PC-3 (cell line): ENCODE results near the gene CRISPLD2. TPM values are rescaled to one million over a fixed set of nuclear protein-coding genes. Genes with fewer than 3 reads are reported as not detected.
A peak's percentile ranks its signal among the peaks of the same experiment; 100 is the strongest.

Experiments
- ATAC-seq: fragments of 200-7000 bp; cut with Tn5 transposase; 2 replicates; pipeline ENCODE4 v1.9.1; 2020; ENCODE audit warnings: mild to moderate bottlenecking, moderate library complexity
- BruUV-seq: library from RNA; stranded (reverse); fragments of 400-500 nt; replicated peaks from 2 replicates; lab custom pipeline; 2021; lab: Mats Ljungman, UMichigan
- CTCF ChIA-PET: fragments of 300-600 bp; sonication (Branson Sonifier 250); formaldehyde crosslinking; loops from one replicate; lab custom pipeline; 2022; ENCODE audit warnings: antibody characterized with exemption; lab: Charles Lee
- POLR2A ChIA-PET: fragments of 300-600 bp; sonication (Branson Sonifier 250); formaldehyde crosslinking; loops from one replicate; lab custom pipeline; 2022; ENCODE audit warnings: antibody characterized with exemption; ENCODE audit not compliant: unreplicated experiment; lab: Charles Lee
- DNase-seq: peaks from one replicate; pipeline ENCODE4 v3.0.0-alpha.2; 2015
- H2AFZ ChIP-seq: fragments of 300-600 bp; sonication (generic); 2 replicates; pipeline ENCODE4 v1.6.0; 2016; ENCODE audit warnings: antibody characterized with exemption, low read length
- H3F3A ChIP-seq: fragments of 300-600 bp; sonication (generic); one replicate; pipeline ENCODE4 v1.6.0; 2017; ENCODE audit warnings: antibody characterized with exemption, low read length, control low read depth, mild to moderate bottlenecking; ENCODE audit not compliant: unreplicated experiment
- H3K27ac ChIP-seq: fragments of 300-600 bp; sonication (generic); 2 replicates; pipeline ENCODE4 v1.5.1; 2016; ENCODE audit warnings: mild to moderate bottlenecking, low read length
- H3K27me3 ChIP-seq: fragments of 300-600 bp; sonication (generic); 2 replicates; pipeline ENCODE4 v1.6.1; 2016; ENCODE audit warnings: low read length, mixed read lengths
- H3K36me3 ChIP-seq: fragments of 300-600 bp; sonication (generic); 2 replicates; pipeline ENCODE4 v1.6.1; 2016; ENCODE audit warnings: low read depth, mixed run types, low read length, mixed read lengths
- H3K4me1 ChIP-seq: fragments of 300-600 bp; sonication (generic); 2 replicates; pipeline ENCODE4 v1.5.1; 2016; ENCODE audit warnings: low read length; ENCODE audit not compliant: insufficient read depth
- H3K4me2 ChIP-seq: fragments of 300-600 bp; sonication (generic); 2 replicates; pipeline ENCODE4 v1.6.0; 2016; ENCODE audit warnings: low read length
- H3K4me3 ChIP-seq: fragments of 300-600 bp; sonication (generic); 2 replicates; pipeline ENCODE4 v1.5.1; 2016; ENCODE audit warnings: mild to moderate bottlenecking, low read length, mixed read lengths
- H3K79me2 ChIP-seq: fragments of 300-600 bp; sonication (generic); 2 replicates; pipeline ENCODE4 v1.6.1; 2017; ENCODE audit warnings: low read length, mixed read lengths
- H3K9ac ChIP-seq: fragments of 300-600 bp; sonication (generic); 2 replicates; pipeline ENCODE4 v1.6.0; 2016; ENCODE audit warnings: mild to moderate bottlenecking, low read length
- H3K9me2 ChIP-seq: fragments of 300-600 bp; sonication (generic); replicated peaks from 2 replicates; pipeline ENCODE4 v1.6.1; 2016; ENCODE audit warnings: mixed run types, low read length, mixed read lengths
- H3K9me3 ChIP-seq: fragments of 300-600 bp; sonication (generic); 2 replicates; pipeline ENCODE4 v1.6.1; 2016; ENCODE audit warnings: low read length, mixed read lengths
- H4K20me1 ChIP-seq: fragments of 300-600 bp; sonication (generic); 2 replicates; pipeline ENCODE4 v1.6.1; 2016; ENCODE audit warnings: low read length, mixed read lengths
- EZH2 ChIP-seq: fragments of 300-600 bp; sonication (generic); IDR thresholded peaks from one replicate; pipeline ENCODE4 v1.6.1; 2017; ENCODE audit warnings: antibody characterized with exemption, mild to moderate bottlenecking, low read length; ENCODE audit not compliant: unreplicated experiment
- EZH2phosphoT487 ChIP-seq: fragments of 300-600 bp; sonication (generic); IDR thresholded peaks from 2 replicates; pipeline ENCODE4 v1.6.1; 2018; ENCODE audit warnings: mild to moderate bottlenecking, antibody characterized with exemption, low read length, borderline replicate concordance
- intact Hi-C: fragments of 100-400 bp; cut with micrococcal nuclease; formaldehyde crosslinking; loops from 2 replicates; pipeline ENCODE4 v1.9.0; 2023
- total RNA-seq: library from RNA; depleted of rRNA; stranded (reverse); fragments of >200 nt; gene quantifications from 2 replicates; pipeline ENCODE4 v1.2.3, GENCODE V29; 2014
- TF ChIP-seq, protein P1 (sequence below): fragments of 300-600 bp; sonication (generic); conservative IDR thresholded peaks from 2 replicates; pipeline ENCODE4 v1.5.1; 2017; ENCODE audit warnings: antibody characterized with exemption, low read depth, mild to moderate bottlenecking, low read length

CRISPLD2 gene
- total RNA-seq, 1 experiment from 2014 or later, result 2.8 TPM

DNA sequence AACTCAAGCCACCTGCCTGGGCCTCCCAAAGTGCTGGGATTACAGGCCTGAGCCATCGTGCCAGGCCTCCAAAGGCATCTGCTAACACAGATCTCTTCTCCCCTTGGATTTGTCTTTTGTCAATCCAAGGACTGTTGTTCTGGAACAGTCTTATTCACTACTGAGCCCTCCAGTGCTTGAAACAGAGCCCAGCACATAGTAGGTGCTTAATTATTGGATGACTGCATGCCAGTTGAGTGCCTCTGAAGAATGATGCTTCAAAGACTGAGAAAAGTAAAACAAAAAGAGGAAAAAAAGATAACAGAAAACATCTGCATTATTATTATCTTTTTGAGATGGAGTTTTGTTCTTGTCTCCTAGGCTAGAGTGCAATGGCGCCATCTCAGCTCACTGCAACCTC, 1.7 kb upstream of the CRISPLD2 start:
- intact Hi-C loops, result no loop called here
- Histone ChIP-seq H3K4me1 (peaks cover 6% of the 10 kb centered on the region), H3K36me3 (no peaks in the 10 kb centered on the region), H3K27ac (no peak overlapping the region), H3K9me3 (no peaks in the 10 kb centered on the region), H3K9ac (no peak overlapping the region), H3K9me2 (no peaks in the 10 kb centered on the region), H4K20me1 (no peaks in the 10 kb centered on the region), H2AFZ (no peak overlapping the region), H3K4me2 (no peak overlapping the region), H3K4me3 (no peak overlapping the region), H3F3A (no peaks in the 10 kb centered on the region), H3K27me3 (no peaks in the 10 kb centered on the region), H3K79me2 (no peaks in the 10 kb centered on the region)
- ATAC-seq (no peak), DNase-seq (no peak)
- TF ChIP-seq EZH2 (no peak), EZH2phosphoT487 (no peak)
- TF ChIP-seq, protein P1, sequence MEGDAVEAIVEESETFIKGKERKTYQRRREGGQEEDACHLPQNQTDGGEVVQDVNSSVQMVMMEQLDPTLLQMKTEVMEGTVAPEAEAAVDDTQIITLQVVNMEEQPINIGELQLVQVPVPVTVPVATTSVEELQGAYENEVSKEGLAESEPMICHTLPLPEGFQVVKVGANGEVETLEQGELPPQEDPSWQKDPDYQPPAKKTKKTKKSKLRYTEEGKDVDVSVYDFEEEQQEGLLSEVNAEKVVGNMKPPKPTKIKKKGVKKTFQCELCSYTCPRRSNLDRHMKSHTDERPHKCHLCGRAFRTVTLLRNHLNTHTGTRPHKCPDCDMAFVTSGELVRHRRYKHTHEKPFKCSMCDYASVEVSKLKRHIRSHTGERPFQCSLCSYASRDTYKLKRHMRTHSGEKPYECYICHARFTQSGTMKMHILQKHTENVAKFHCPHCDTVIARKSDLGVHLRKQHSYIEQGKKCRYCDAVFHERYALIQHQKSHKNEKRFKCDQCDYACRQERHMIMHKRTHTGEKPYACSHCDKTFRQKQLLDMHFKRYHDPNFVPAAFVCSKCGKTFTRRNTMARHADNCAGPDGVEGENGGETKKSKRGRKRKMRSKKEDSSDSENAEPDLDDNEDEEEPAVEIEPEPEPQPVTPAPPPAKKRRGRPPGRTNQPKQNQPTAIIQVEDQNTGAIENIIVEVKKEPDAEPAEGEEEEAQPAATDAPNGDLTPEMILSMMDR, result no peak
- CTCF ChIA-PET, result no interaction called here
- POLR2A ChIA-PET, result no interaction called here
- no TSS peak for BruUV-seq

DNA sequence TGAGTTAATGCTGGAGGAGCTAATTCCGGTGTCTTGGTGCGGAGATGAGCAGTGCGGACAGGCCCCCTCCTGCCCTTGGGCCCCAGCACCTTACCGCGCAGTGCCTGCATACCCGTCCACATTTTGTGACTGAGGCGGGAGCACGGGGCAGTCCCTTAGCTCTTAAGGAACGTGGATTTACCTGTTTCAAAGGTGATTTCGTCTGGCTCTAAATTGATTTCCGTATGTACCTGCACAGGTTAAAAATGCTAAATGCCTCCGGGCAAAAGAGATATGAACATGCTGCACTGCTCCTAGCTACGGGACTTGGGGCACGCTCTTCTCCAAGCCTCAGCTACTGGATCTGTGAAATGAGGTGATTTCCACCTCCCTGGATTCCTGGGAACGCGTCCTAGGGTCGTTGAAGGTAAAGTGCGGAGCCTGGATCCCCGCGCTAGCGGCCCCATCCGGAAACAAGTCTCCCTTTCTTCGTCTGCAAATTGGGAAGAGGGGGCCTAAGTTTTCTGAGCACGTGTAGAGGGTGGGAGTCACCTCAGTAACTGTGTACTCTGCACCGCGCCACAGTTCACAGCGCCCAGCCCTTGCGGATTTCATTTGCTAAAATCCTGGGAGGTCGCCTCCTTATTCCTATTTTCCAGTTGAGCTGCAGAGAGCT, 669 bp upstream of the CRISPLD2 start:
- ChIA-PET CTCF (interaction anchor here (0.6 kb wide), 1 partner anchor 94 kb away, joined by 3 read pairs; no protein-coding TSS in a partner anchor), POLR2A (no interaction called here)
- Histone ChIP-seq H3F3A (no peaks in the 10 kb centered on the region), H3K9ac (no peak overlapping the region), H3K36me3 (no peaks in the 10 kb centered on the region), H3K4me2 (peak overlapping the region; percentile 97), H2AFZ (no peak overlapping the region), H3K79me2 (no peaks in the 10 kb centered on the region), H3K27ac (no peak overlapping the region), H3K9me3 (no peaks in the 10 kb centered on the region), H4K20me1 (no peaks in the 10 kb centered on the region), H3K4me3 (peak overlapping the region; percentile 69; the same call in 1 of the 2 replicates), H3K9me2 (no peaks in the 10 kb centered on the region), H3K4me1 (peaks cover 6% of the 10 kb centered on the region), H3K27me3 (no peaks in the 10 kb centered on the region)
- TF ChIP-seq, protein P1, result no peak
- TF ChIP-seq EZH2phosphoT487 (no peak), EZH2 (no peak)
- DNase-seq (no peak), ATAC-seq (no peak)
- intact Hi-C loops, result no loop called here
- BruUV-seq, result no TSS peak

DNA sequence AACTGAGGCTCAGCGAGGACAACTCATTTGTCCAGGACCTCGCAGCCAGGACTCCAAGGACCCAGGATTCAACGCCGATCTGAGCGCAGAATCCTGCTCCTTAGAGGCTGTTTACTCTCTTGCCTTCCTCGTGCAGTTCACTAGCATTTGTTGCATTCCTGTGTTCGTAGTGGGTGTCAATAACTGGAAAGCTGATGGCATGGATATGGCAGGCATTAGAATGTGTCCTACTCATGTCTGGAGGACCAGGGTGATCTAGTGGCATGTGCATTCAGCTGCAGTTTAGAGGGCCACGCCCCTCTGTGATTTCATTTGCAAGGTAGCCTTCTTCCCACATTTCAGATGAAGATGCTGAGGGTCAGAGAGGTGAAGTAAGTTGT, 510 bp downstream of the CRISPLD2 start:
- ATAC-seq (peak; percentile 37), DNase-seq (peak; percentile 7)
- peaks cover 6% of the 10 kb centered on the region for H3K4me1 ChIP-seq
- BruUV-seq, result TSS peak; percentile 67
- TF ChIP-seq, protein P1, result no peak
- TF ChIP-seq EZH2phosphoT487, result no peak
- no peak for TF ChIP-seq EZH2
- H2AFZ ChIP-seq, result peak overlapping the region; percentile 74
- no peaks in the 10 kb centered on the region for H3F3A ChIP-seq
- intact Hi-C loops, result no loop called here
- CTCF ChIA-PET, result no interaction called here
- POLR2A ChIA-PET, result no interaction called here
- no peaks in the 10 kb centered on the region for H3K9me2 ChIP-seq
- peak overlapping the region; percentile 97 for H3K4me2 ChIP-seq
- H4K20me1 ChIP-seq, result no peaks in the 10 kb centered on the region
- no peaks in the 10 kb centered on the region for H3K9me3 ChIP-seq
- H3K27ac ChIP-seq, result no peak overlapping the region
- H3K79me2 ChIP-seq, result no peaks in the 10 kb centered on the region
- H3K27me3 ChIP-seq, result no peaks in the 10 kb centered on the region
- no peak overlapping the region for H3K9ac ChIP-seq
- peak overlapping the region; percentile 69 for H3K4me3 ChIP-seq
- H3K36me3 ChIP-seq, result no peaks in the 10 kb centered on the region
